Activated CD8-positive, alpha-beta memory T cell treated with anti-CD3 and anti-CD28 coated beads for 36 hours (primary cell): ENCODE results near the gene ALDH1A1. TPM values are rescaled to one million over a fixed set of nuclear protein-coding genes. Genes with fewer than 3 reads are reported as not detected.

ENCODE experiments used
- CTCF ChIA-PET: fragments of 350-600 bp; sonication (Branson Sonifier 250); formaldehyde crosslinking; loops from one replicate; lab custom pipeline; 2021; ENCODE audit warnings: antibody characterized with exemption; lab: Charles Lee
- POLR2A ChIA-PET: fragments of 350-600 bp; sonication (Branson Sonifier 250); formaldehyde crosslinking; loops from one replicate; lab custom pipeline; 2021; ENCODE audit warnings: antibody characterized with exemption; lab: Charles Lee
- total RNA-seq, 2 experiments: library from RNA; stranded (reverse); gene quantifications; one replicate each; pipeline ENCODE4 v1.2.3, GENCODE V29; 2021

ALDH1A1 gene
- not detected for total RNA-seq

DNA sequence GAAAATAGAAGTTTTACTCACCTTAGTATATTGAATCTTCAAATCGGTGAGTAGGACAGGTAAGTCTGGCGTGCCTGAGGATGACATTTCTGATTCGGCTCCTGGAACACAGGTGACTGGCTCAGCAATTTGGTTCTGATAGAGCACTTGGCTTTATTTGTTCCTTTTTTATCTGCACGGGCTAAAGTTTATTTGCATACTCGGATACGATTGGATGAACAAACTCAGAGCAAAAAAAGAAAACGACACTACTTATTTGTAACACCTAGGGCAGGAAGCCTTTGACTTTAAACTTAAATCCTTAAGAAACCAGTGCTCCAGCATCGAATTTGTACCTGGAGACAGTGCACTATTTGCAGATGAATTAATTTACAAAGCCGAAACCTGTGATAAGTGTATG lies at the start of gene ALDH1A1:
Gene ALDH1A1 (minus strand): TSS at position 140 of the 400 bp plus-strand sequence. CDS start 53 bp downstream, at position 87.
- ChIA-PET CTCF (no interaction called here), POLR2A (no interaction called here)

DNA sequence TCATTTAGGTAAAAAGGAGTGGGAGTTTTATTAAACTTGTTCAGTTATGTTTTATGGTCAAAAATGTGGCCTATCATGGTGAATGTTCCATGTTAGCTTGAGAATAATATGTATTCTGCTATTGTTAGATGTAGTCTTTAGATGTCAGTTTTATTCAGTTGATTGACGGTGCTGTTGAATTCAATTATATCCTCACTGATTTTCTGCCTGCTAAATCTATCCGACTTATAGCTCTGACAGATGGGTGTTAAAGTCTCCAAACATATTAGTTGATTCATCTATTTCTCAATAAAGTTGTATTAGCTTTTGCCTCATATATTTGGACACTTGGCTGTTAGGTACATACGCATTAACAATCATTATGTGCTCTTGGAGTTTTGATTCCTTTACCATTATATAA lies 49.0 kb upstream of the ALDH1A1 start:
- ChIA-PET POLR2A (no interaction called here), CTCF (no interaction called here)

DNA sequence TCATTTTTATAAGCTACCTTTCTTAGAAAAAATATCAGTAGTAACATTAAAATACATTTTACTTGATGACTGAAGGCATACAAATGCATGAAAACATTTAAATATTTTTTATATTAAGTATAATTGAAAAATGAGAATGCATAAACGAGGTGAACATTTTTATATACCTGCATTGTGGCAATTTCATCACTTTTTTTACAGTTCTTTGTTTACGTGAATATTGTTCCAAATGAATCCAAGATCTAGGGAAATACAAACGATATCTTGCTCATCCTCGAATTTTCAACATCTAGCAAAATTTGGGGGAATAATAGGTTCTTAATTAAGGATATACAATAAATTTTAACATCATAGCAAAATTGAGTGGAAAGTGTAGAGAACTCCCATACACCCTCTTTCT lies 45.5 kb upstream of the ALDH1A1 start:
- ChIA-PET CTCF (no interaction called here), POLR2A (no interaction called here)

- ChIA-PET POLR2A (no interaction called here), CTCF (no interaction called here)
Observed at GRCh38 chr9:72997387-72997995, 44.6 kb upstream of the ALDH1A1 start.

DNA sequence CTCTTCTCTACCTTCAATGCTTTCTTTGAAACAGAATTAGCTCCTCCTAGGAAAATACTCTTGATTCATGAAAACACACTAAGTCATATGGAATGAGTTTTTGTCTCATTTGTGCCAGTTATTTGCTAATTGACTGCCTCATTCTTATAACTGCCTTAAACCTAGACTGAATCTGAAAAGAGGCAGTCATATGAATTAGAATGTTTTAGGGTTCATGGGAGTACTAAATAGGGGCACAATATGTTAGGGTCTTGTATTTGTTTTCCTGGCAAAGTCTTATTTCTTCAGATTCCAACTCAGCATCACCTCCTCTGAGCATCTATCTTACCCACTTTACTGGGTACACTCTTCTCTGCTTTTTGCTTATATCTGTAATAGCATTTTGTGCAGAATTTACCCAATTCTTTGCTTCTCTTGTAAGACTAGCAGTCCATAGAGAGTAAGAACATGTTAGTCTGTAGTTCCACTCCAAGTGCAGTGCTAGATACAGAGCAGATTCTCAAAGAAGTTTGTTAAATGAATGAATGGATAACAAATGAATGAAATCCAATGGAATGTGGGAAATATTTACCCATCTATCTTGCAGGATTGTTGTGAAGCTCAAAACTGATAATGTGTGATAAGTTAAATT lies 43.9 kb upstream of the ALDH1A1 start:
- POLR2A ChIA-PET, result no interaction called here
- CTCF ChIA-PET, result no interaction called here

GRCh38 chr9:72996114-72996513 lies 43.3 kb upstream of the ALDH1A1 start:
- POLR2A ChIA-PET, result no interaction called here
- CTCF ChIA-PET, result no interaction called here

DNA sequence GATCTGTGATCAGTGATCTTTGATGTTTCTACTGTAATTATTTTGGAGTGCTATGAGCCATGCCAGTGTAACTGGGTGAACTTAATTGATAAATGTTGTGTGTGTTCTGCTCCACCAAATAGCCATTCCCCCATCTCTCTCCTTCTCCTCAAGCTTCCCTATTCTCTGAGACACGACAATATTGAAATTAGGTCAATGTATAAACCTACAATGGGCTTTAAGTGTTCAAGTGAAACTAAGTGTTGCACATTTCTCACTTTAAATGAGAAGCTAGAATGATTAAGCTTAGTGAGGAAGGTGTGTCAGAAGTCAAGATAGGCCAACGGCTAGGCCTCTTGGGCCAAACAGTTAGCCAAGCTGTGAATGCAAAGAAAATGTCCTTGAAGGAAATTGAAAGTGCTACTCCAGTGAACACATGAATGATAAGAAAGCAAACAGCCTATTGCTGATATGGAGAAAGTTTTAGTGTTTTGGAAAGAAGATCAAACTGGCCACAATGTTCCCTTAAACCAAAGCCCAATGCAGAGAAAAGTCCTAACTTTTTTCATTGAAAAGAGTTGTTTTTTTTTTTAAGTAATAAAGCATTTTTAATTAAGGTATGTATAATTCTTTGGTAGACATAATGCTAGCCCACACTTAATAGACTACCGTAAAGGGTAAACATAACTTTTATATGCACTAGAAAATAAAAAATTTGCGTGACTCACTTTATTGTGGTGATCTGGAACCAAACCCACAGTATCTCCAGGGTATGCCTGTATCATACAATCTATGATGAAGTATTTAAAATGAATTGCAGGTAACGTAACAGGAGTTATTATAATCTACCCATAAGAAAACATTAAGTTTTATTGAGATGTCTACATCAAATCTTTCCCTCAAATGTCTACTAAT lies 42.5 kb upstream of the ALDH1A1 start:
- ChIA-PET POLR2A (no interaction called here), CTCF (no interaction called here)

GRCh38 chr9:72991772-72992171 lies 38.9 kb upstream of the ALDH1A1 start:
- CTCF ChIA-PET, result no interaction called here
- POLR2A ChIA-PET, result no interaction called here

DNA sequence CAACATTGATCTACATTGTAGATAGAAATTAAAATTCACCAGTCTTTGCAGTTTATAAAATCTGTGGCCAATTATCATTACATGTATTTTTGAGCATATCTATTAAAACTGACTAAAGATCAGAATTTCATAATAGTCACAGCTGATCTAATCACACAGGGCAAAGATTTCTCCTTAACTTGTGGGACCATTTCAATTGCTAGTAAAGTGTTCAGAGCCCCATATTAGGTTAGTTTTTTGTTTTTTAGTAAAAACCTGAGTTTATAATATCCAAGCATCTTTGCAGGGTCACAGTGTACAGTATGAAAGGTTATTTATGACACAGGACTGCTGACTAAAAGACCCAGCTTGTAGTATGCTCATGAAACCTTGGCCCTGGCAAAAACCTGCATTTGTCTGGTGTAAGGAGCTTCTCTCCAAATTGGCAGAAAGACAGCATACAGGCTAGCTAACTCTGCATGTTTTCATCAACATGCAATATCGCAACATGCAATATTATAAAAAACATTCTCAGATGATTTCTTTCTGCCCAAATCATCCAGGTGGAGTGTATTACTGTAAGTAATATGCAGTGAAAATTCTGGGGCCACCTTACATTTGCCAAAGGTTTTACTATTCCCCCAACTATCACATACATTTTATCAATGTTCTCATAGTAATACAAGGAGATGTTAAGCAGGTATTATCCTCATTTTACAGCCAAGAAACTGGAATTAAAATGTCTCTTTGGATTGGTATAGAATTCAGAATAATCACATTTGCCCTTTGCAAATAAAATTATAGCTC lies 37.7 kb upstream of the ALDH1A1 start:
- POLR2A ChIA-PET, result no interaction called here
- CTCF ChIA-PET, result no interaction called here

DNA sequence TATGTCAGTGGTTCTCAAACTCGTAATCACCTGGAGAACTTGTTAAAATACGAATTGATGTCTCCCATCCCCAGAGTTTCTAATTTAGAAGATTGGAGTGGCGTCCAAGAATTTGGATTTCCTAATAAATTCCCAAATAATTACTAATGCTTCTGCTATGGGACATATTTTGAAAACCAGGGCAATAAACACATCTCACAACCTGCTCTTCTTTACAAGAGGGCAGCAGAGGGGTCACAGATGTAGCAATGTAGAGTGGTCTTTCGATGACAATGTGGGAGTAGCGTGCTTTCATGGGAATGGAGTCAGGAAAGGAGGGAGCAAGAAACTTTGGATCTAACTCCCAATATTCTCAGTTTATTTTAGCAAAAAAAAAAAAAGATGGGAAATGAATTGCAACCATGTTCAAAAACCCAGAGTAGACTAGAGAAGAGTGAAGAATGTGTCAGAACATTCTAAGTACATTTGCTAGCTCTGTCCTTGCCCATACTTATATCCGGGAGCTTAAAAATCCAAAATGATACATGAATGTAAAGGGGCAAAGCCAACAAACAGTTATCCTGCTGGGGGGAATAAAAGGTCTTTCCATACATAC lies 33.8 kb upstream of the ALDH1A1 start:
- CTCF ChIA-PET, result interaction anchor here (1.2 kb wide), 1 partner anchor 111 kb away, joined by 3 read pairs; no protein-coding TSS in a partner anchor

DNA sequence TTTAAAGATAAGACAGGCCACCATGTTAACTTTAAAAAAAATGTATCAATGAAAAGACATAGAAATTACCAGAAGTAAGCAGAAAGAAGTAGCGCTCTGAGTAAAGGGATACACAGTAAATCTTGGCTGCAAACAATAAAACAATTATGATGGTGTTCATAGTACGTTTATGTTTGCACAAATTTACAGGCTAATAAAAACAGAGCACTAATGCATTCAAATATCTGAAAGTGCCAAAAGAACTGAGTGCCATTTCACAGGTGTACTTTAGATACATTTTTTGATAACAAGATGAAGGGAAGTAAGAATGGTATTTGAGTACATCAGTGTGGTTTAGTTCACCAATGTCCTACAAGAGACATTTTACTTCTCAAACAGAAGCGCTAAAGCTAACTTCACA lies 32.9 kb upstream of the ALDH1A1 start:
- POLR2A ChIA-PET, result no interaction called here
- CTCF ChIA-PET, result no interaction called here

More for the DNA sequence above, 33.8 kb upstream of the ALDH1A1 start:
- POLR2A ChIA-PET, result no interaction called here

- ChIA-PET CTCF (no interaction called here), POLR2A (no interaction called here)
Observed at GRCh38 chr9:72984991-72985390, 32.1 kb upstream of the ALDH1A1 start.

DNA sequence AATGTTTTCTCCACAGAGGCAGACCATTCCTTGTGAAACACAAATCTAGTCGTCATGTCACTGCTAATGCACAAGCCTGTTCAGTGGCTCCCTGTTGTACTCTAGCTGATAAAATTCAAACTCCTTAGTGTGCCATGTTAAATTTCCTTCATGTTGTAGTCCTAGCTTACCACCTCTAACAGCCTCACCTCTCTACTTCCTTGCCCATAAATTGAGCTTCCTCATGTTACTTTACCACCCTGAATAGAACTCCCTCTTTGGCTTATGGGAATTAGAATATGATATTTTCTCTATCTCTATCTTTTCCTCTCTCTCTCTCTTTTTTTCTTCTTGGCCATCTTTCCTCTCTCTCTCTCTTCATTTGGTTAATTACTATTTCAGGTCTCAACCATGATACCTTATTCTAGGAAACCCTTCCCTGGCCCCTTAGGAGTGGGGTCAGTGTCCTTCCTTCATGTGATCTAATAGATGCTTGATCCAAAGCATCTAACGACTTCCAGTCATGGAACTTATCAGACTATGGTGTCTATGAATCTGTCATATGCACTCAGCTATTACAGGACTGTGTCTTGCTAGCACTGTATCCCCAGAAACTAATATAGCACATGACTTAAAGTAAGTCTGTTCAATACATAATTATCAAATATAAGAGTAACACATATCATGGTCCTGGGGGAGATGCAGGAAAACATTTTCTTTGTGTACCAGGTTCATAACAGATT lies 31.5 kb upstream of the ALDH1A1 start:
- ChIA-PET CTCF (no interaction called here), POLR2A (no interaction called here)

GRCh38 chr9:72983512-72984225 lies 30.8 kb upstream of the ALDH1A1 start:
- ChIA-PET POLR2A (no interaction called here), CTCF (no interaction called here)

DNA sequence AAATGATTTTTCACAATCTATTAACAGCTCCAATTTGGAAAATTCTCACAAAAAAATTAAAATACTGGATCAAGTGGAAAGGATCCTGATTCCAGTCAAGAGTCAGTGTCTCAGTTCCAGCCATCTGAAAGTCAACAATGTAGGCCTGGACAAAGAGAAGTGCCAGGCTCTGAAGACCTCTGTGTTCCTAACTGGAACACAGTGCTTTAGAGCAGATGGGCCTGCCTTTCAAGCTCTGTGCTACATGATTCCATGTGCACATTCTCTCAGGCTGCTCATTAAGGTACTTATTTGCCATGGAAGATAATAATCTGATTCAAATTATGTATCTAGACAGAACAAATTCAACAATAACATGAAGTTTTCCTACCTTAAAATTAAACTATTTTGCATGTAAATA lies 30.2 kb upstream of the ALDH1A1 start:
- CTCF ChIA-PET, result no interaction called here
- POLR2A ChIA-PET, result no interaction called here

GRCh38 chr9:72982146-72982799 lies 29.4 kb upstream of the ALDH1A1 start:
- CTCF ChIA-PET, result no interaction called here
- POLR2A ChIA-PET, result no interaction called here

DNA sequence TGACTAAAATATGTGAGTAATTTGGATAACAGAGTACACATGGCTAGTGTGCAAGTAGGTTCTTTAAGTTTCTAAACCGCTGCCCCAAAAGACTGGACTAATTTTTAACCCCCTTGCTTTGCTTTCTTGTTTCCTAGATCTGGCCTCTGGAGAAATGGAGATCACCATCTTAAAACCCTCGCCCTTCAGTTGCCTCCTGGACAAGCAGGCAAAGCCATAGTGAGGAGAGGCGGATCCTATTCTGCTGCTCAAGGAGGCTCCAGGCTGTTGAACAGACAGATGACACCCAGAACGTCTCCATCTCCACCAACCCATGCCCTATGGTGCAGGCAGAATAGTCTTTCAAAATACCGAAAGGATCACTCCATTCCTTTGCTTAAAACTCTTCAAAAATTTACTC lies 28.6 kb upstream of the ALDH1A1 start:
- POLR2A ChIA-PET, result no interaction called here
- CTCF ChIA-PET, result no interaction called here
